ENCODE measurements around the gene HSPA6.

DNA sequence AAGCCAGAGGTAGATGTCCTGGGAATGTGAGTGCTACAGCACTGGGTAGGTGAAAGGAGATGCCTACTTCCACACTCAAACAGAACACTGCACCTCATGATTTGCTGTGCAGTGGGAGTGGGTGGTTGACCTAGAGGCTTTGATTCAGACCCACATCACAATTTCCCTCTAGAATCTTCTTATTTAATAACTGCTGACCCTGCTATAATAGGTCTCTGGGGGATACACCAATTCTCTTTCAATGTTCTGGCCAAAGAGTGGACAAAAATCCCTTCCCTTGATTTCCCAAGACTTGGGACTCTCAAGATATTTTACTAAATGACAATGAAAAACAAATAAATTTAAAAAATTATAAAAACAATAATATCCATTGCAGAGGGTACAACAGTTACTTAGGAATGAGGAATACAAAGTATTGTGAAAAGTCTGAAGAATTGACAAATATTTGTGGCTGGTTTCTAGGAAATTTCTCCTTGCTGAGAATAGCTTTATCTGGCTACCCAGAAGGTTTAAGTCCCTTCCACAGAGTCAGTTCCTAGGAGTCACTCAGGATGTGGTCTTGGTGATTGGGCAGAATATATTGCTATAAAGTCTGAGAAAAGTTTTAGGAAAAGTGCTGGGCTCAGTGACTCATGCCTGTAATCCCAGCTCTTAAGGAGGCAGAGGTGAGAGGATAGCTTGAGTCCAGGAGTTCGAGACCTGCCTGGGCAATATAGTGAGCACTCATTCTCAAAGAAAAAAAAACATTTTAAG lies 21.5 kb upstream of the HSPA6 start:
- TF ChIP-seq SP1 (IDR thresholded peaks at IDR 0.05) (no peak), CTCF (IDR thresholded peaks at IDR 0.05; ENCODE audit: low read depth, low read length, missing input control) (no peak), MAX (IDR thresholded peaks at IDR 0.05) (no peak), FOXA2 (IDR thresholded peaks at IDR 0.05) (no peak), FOXA1 (IDR thresholded peaks at IDR 0.05) (no peak)
- TF ChIP-seq, protein P1, sequence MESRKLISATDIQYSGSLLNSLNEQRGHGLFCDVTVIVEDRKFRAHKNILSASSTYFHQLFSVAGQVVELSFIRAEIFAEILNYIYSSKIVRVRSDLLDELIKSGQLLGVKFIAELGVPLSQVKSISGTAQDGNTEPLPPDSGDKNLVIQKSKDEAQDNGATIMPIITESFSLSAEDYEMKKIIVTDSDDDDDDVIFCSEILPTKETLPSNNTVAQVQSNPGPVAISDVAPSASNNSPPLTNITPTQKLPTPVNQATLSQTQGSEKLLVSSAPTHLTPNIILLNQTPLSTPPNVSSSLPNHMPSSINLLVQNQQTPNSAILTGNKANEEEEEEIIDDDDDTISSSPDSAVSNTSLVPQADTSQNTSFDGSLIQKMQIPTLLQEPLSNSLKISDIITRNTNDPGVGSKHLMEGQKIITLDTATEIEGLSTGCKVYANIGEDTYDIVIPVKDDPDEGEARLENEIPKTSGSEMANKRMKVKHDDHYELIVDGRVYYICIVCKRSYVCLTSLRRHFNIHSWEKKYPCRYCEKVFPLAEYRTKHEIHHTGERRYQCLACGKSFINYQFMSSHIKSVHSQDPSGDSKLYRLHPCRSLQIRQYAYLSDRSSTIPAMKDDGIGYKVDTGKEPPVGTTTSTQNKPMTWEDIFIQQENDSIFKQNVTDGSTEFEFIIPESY (IDR thresholded peaks at IDR 0.05), result no peak

Data from liver (tissue), 3 donors.